HG03097 (cell line): ENCODE data around the gene SLC12A9.
"Not testable (repeated sequence)": the region's sequence is repeated elsewhere in the genome, so short reads cannot be mapped to it uniquely, and the experiment has no call there.

Experiments
- ATAC-seq: cut with Tn5 transposase; IDR thresholded peaks from one replicate; pipeline ENCODE4 v1.9.1; 2021; ENCODE audit not compliant: unreplicated experiment, low FRiP score

The SLC12A9 gene

GRCh38 chr7:100852048-100852872, at the start of gene SLC12A9:
SLC12A9 (plus strand) TSS chr7:100852713; CDS start chr7:100854198, 1,485 bp downstream.
- peak; percentile 79 for ATAC-seq

DNA sequence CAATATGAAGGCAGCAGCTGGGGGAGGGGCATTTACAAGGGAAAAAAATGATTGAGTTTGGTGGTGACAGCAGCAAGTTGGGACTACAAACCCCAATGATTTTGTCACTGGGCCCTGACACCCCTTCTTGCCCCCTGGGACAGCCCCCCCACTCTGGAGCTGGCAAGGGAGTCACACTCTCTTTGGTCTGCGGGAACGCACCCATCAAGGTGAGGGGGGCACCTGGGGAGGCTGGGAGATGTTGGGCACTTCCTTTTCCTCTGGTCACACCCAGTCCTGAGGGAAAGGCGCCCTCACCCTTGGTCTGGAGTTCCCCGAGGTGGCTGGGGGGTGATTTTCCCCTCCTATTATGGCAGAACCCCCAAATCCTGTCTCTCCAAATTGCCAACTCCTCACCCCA, 49.6 kb upstream of the SLC12A9 start:
- no peak for ATAC-seq

DNA sequence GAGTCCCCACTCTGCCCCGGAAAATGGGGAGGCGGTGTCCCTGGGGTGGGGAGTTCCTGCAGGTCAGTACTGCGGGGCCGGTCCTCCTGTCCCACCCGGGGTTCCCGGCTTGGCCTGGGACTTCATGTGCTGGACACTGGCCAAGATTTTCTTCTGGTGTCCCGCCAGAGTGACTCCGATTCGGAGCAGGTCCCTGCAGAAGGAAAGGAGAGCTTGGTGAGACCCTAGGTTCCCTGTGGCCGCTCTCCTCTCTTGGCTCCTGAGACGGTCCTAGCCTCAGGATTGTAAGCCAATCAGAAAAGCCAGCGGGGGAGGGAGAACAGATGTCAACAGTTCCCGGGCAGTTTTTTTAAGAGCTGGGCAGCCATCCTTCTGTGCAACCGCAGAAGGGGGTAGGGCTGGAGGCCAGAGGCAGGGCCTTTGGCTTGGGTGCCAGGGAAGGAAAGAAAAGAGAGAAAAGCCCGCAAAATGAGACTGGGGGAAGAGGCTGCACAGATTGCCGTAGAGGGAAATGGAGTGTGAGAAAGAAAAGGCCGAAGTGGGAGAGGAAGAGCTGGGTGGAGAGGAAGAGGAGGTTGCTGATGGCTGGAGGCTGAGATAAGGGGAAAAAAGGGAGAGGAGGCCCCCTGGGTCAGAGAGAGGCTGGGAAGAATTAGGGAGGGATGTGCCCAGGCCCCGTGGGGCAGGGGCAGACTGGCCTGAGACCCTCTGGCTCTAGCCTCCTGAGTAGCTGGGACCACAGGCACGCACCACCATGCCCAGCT, 48.9 kb upstream of the SLC12A9 start:
- ATAC-seq: peak; percentile 64

- no peak for ATAC-seq
Measured at GRCh38 chr7:100804681-100805431, 47.7 kb upstream of the SLC12A9 start.

DNA sequence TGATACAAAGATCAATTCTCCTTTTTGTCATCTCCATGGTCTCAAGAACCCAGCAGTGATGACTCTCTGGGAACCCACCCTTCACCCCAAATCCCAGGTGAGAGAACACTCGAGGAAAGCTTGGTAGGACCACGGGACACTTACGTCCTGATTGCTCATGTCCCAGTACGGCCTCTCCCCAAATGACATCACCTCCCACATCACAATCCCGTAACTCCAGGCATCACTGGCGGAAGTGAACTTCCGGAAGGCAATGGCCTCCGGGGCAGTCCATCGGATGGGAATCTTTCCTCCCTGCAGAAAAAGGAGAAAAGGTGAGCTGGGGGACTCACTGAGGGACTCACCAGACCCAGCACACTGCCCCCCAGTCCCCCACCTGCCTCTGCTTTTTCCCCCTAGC, 46.2 kb upstream of the SLC12A9 start:
- ATAC-seq: no peak

DNA sequence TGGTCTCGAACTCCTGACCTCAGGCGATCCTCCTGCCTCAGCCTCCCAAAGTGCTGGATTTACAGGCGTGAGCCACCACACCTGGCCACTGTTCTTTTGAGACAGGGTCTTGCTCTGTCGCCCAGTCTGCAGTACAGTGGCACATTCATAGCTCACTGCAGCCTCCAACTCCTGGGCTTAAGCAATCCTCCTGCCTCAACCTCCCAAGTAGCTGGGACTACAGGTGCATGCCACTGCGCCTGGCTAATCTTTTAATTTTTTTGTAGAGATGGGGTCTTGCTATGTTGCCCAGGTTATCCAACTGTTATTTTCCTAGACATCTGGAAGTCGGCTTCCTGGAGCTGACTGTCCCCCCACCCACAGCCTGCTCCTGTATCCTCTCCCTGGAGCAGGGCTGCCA, 45.6 kb upstream of the SLC12A9 start:
- not testable (repeated sequence) for ATAC-seq

- ATAC-seq: no peak
Measured at GRCh38 chr7:100808354-100808875, 44.1 kb upstream of the SLC12A9 start.

DNA sequence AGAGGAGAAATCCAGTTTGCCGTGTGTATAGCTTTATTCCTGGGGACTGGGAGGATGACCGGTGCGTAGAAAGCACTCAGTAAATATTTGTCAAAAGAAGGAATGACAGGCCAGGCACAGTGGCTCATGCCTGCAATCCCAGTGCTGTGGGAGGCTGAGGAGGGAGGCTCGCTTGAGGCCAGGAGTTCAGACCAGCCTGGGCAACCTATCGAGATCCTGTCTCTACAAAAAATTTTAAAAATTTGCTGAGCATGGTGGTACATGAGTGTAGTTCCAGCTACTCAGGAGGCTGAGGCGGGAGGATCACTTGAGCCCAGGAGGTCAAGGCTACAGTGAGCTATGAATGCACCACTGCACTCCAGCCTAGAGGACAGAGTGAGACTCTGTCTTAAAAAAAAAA, 41.0 kb upstream of the SLC12A9 start:
- ATAC-seq: no peak

DNA sequence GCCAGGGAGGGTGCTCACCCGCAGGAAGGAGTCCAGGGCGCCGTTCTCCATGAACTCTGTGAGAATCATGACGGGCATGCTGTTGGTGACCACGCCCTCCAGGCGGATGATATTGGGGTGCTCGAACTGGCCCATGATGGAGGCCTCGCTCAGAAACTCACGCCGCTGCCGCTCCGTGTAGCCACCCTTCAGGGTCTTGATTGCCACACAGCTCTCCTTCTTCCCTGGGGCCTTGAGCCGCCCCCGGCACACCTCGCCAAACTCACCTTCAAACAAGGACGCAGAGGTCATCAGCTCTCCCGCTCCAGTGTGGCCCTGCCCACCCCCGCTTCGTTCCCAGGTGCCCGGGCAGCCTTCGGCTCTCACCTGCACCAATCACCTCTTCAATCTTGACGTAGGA, 39.8 kb upstream of the SLC12A9 start:
- ATAC-seq: no peak

- ATAC-seq: not testable (repeated sequence)
Measured at GRCh38 chr7:100816515-100816914, 36.0 kb upstream of the SLC12A9 start.

DNA sequence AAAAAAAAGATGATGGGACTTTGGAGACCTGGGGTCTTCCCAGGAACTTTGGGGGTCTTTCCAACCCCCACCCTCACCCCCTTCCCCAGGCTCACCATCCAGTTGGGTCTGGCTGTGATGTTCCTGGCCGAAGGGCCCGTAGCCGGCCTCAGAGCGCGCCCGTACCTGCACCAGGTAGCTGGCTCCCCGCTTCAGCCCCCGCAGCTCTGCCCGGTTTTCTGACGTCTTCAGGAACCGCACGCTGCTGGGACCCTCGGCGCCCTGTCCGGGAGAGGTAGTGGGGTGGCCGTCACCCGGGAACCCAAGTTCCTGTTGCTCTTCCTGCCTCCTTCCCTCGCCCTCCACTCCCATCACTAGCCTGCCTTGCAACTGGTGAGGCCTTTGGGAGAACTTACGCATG, 35.4 kb upstream of the SLC12A9 start:
- ATAC-seq: no peak

DNA sequence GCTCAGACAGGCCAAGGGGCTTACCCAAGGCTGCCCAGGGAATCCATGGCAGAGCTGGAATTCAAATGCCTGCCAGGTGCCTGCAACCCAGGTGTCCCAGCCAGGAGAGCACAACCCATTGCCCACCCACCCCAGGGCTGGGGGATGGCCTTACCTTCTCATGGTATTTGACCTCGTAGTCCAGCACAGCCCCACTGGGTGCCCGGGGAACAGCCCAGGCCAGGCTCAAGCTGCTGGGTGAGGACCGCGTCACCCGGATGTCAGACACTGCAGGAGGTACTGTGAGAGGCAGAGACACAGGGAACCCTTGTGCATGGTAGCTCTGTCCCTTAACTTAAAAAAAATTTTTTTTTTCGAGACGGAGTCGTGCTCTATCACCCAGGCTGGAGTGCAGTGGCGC, 34.1 kb upstream of the SLC12A9 start:
- ATAC-seq: no peak

GRCh38 chr7:100818825-100819224, 33.7 kb upstream of the SLC12A9 start:
- no peak for ATAC-seq

DNA sequence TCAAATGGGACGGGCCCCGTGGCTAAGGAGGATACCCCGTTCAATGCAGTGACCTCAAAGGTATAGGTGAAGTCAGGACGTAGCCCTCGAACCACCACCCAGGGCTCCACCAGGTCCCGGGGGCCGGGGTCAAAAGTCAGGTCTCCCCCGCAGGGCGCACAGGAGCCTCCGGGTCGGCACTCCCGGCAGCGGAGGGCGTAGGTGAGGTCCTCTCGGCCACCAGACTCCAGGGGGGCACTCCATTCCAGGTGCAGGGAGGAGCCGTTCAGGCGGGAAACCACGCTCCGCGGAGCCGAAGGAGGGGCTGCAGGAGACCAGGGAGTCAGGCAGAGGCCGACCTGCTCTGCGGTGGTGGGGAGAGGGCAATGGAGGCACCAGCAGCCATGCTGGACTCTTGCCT, 32.9 kb upstream of the SLC12A9 start:
- no peak for ATAC-seq

- no peak for ATAC-seq
Measured at GRCh38 chr7:100822236-100823139, 30.0 kb upstream of the SLC12A9 start.

DNA sequence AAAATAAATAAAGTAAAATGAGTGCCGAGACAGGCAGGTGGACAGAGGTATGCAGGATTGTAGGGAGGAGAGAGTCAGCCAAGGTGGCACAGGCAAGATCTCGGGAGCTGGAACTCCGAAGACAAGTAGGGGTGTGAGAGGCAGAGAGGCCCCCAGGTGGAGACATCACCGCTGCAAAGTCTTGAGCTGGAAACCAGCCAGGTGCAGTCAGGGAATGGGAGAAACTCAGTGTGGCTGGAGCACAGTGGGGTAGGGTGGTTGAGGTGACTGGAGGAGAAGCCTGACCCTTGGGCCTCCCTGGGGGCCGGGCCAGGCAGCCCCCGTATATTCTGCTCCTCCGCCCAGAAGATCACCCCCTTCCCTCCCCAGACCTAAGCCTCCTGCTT, 29.4 kb upstream of the SLC12A9 start:
- ATAC-seq: no peak

- no peak for ATAC-seq
Measured at GRCh38 chr7:100823534-100823933, 29.0 kb upstream of the SLC12A9 start.

- ATAC-seq: no peak
Measured at GRCh38 chr7:100824499-100825214, 27.9 kb upstream of the SLC12A9 start.

DNA sequence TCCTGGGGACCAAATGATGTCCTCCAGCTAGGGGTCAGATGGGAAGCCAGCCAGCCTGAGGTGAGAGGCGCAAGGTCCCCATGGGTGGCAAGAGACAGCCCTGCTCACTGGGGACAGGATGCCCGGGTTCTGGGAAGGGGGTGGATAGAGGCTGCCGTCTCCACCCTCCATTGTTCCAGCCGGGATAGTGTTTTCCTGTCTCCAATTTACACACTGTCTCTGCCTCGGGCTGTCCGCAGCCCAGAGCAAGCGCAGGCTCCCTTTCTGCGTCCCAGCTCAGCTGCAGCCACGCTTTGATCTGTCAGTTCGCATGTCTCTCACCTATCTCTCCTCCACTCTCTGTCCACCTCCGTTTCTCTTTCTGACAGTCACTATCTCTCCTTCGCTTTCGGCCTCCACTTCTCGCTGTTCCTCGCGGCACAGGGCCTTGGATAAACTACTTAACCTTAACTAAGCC, 27.3 kb upstream of the SLC12A9 start:
- no peak for ATAC-seq
